Activated CD4-positive, CD25-positive, alpha-beta regulatory T cell treated with anti-CD3 and anti-CD28 coated beads, Interleukin-2, amount 50 U/mL, for 16 hours (primary cell): Measurements from ENCODE around the gene PROM2.

Experiments
- DNase-seq: peaks from one replicate; pipeline ENCODE4 v3.0.0-alpha.2; 2020; ENCODE audit warnings: low read depth, low spot score

Gene PROM2

GRCh38 chr2:95285542-95285932 is 11.3 kb downstream of the PROM2 start:
- no peak for DNase-seq

- DNase-seq = no peak
Observed at GRCh38 chr2:95287336-95287735, 13.1 kb downstream of the PROM2 start.

GRCh38 chr2:95287806-95288205 is 13.6 kb downstream of the PROM2 start:
- DNase-seq = no peak

- DNase-seq = no peak
Observed at GRCh38 chr2:95289253-95289652, 15.0 kb downstream of the PROM2 start.

- DNase-seq = no peak
Observed at GRCh38 chr2:95291222-95291621, 17.0 kb downstream of the PROM2 start.

GRCh38 chr2:95292623-95293260 is 18.5 kb downstream of the PROM2 start:
- no peak for DNase-seq

- DNase-seq = no peak
Observed at GRCh38 chr2:95294579-95295250, 20.5 kb downstream of the PROM2 start.

GRCh38 chr2:95295376-95295775 is 21.1 kb downstream of the PROM2 start:
- no peak for DNase-seq

GRCh38 chr2:95296011-95296410 is 21.8 kb downstream of the PROM2 start:
- DNase-seq = no peak

GRCh38 chr2:95296880-95297487 is 22.7 kb downstream of the PROM2 start, which contains the start of gene KCNIP3:
TSS of gene KCNIP3 (plus strand) at chr2:95297347. CDS start at chr2:95297439, 92 bp downstream.
- no peak for DNase-seq

GRCh38 chr2:95297639-95298395 is 23.6 kb downstream of the PROM2 start:
- DNase-seq = no peak

GRCh38 chr2:95298486-95299111 is 24.4 kb downstream of the PROM2 start:
- DNase-seq = no peak

- no peak for DNase-seq
Observed at GRCh38 chr2:95299961-95300360, 25.7 kb downstream of the PROM2 start.

- no peak for DNase-seq
Observed at GRCh38 chr2:95300450-95300849, 26.2 kb downstream of the PROM2 start.

GRCh38 chr2:95301186-95301585 is 26.9 kb downstream of the PROM2 start:
- no peak for DNase-seq

GRCh38 chr2:95301876-95302641 is 27.8 kb downstream of the PROM2 start:
- no peak for DNase-seq

- DNase-seq = no peak
Observed at GRCh38 chr2:95303191-95303919, 29.1 kb downstream of the PROM2 start.

- no peak for DNase-seq
Observed at GRCh38 chr2:95305380-95306061, 31.3 kb downstream of the PROM2 start.

- DNase-seq = no peak
Observed at GRCh38 chr2:95306336-95306895, 32.2 kb downstream of the PROM2 start.
